OCI-LY1 (cell line): Measurements from ENCODE around the gene TBCEL.

Experiments used
- H2AFZ ChIP-seq: fragments of 200-600 bp; sonication (generic), shearing (Covaris generic); 2 replicates; pipeline ENCODE4 v1.6.0; 2014; ENCODE audit warnings: antibody characterized with exemption, mild to moderate bottlenecking, low read length
- H3F3A ChIP-seq: fragments of 200-600 bp; sonication (generic), shearing (Covaris generic); 2 replicates; pipeline ENCODE4 v1.6.0; 2014; ENCODE audit warnings: mild to moderate bottlenecking, antibody characterized with exemption, low read length, moderate library complexity; ENCODE audit not compliant: insufficient read depth
- H3K27ac ChIP-seq: fragments of 200-600 bp; sonication (generic); 2 replicates; pipeline ENCODE4 v1.5.1; 2014; ENCODE audit warnings: low read length, mixed run types, mild to moderate bottlenecking, low read depth; ENCODE audit not compliant: poor library complexity, severe bottlenecking
- H3K27me3 ChIP-seq: fragments of 200-600 bp; sonication (generic); 2 replicates; pipeline ENCODE4 v1.6.0; 2014; ENCODE audit warnings: antibody characterized with exemption, mild to moderate bottlenecking, low read length, moderate library complexity; ENCODE audit not compliant: insufficient read depth
- H3K36me3 ChIP-seq: fragments of 200-600 bp; sonication (generic); 2 replicates; pipeline ENCODE4 v1.6.1; 2014; ENCODE audit warnings: mild to moderate bottlenecking, antibody characterized with exemption, low read length, moderate library complexity, mixed read lengths; ENCODE audit not compliant: insufficient read depth
- H3K4me1 ChIP-seq: fragments of 200-600 bp; sonication (generic); 2 replicates; pipeline ENCODE4 v1.5.1; 2014; ENCODE audit warnings: mild to moderate bottlenecking, low read length, moderate library complexity; ENCODE audit not compliant: insufficient read depth, severe bottlenecking
- H3K4me2 ChIP-seq: fragments of 200-600 bp; sonication (generic), shearing (Covaris generic); 2 replicates; pipeline ENCODE4 v1.6.1; 2014; ENCODE audit warnings: low read length
- H3K4me3 ChIP-seq: fragments of 200-600 bp; sonication (generic); 2 replicates; pipeline ENCODE4 v1.5.1; 2014; ENCODE audit warnings: low read length, low read depth, mild to moderate bottlenecking, mixed read lengths; ENCODE audit not compliant: poor library complexity, severe bottlenecking
- H3K79me2 ChIP-seq: fragments of 200-600 bp; shearing (Covaris generic); 2 replicates; pipeline ENCODE4 v1.6.1; 2016; ENCODE audit warnings: mixed run types, low read length, mixed read lengths; ENCODE audit not compliant: insufficient read depth
- H3K9ac ChIP-seq: fragments of 200-600 bp; sonication (generic), shearing (Covaris generic); 2 replicates; pipeline ENCODE4 v1.6.1; 2014; ENCODE audit warnings: mild to moderate bottlenecking, low read length, mixed read lengths
- H3K9me2 ChIP-seq: fragments of 200-600 bp; sonication (generic), shearing (Covaris generic); 2 replicates; pipeline ENCODE4 v1.6.1; 2014; ENCODE audit warnings: low read depth, mild to moderate bottlenecking, low read length, mixed read lengths
- H3K9me3 ChIP-seq: fragments of 200-600 bp; shearing (Covaris generic); 2 replicates; pipeline ENCODE4 v1.6.1; 2014; ENCODE audit warnings: low read length, mixed read lengths
- H4K20me1 ChIP-seq: fragments of 200-600 bp; sonication (generic), shearing (Covaris generic); 2 replicates; pipeline ENCODE4 v1.6.0; 2016; ENCODE audit warnings: mild to moderate bottlenecking, low read length; ENCODE audit not compliant: insufficient read depth
- CTCF ChIP-seq: fragments of 200-600 bp; sonication (generic), shearing (Covaris generic); IDR thresholded peaks from 2 replicates; pipeline ENCODE4 v1.5.1; 2017; ENCODE audit warnings: mild to moderate bottlenecking, antibody characterized with exemption, low read length, moderate library complexity, mixed read lengths
- EZH2 ChIP-seq: fragments of 200-600 bp; sonication (generic), shearing (Covaris generic); IDR thresholded peaks from 2 replicates; pipeline ENCODE4 v1.8.0; 2017; ENCODE audit warnings: borderline replicate concordance, mixed run types, mild to moderate bottlenecking, antibody characterized with exemption, low read length, moderate library complexity, mixed read lengths

Gene TBCEL

GRCh38 chr11:121057922-121058321 is 34.0 kb downstream of the TBCEL start:
- H3K27ac ChIP-seq: no peak overlapping the region
- no peak overlapping the region for H2AFZ ChIP-seq
- H3K4me3 ChIP-seq: no peak overlapping the region
- no peak overlapping the region for H3K4me2 ChIP-seq
- no peak overlapping the region for H3K9ac ChIP-seq
- no peaks in the 10 kb centered on the region for H3K9me3 ChIP-seq
- TF ChIP-seq CTCF (no peak), EZH2 (no peak)
- no peaks in the 10 kb centered on the region for H3K79me2 ChIP-seq
- no peaks in the 10 kb centered on the region for H3K9me2 ChIP-seq
- no peaks in the 10 kb centered on the region for H3K27me3 ChIP-seq
- H3K36me3 ChIP-seq: peaks cover 38% of the 10 kb centered on the region; the same call in 1 of the 2 replicates
- H4K20me1 ChIP-seq: no peaks in the 10 kb centered on the region
- no peaks in the 10 kb centered on the region for H3K4me1 ChIP-seq
- H3F3A ChIP-seq: no peaks in the 10 kb centered on the region

- H3K4me1 ChIP-seq: no peaks in the 10 kb centered on the region
- no peaks in the 10 kb centered on the region for H3K79me2 ChIP-seq
- H3K9ac ChIP-seq: no peak overlapping the region
- H4K20me1 ChIP-seq: no peaks in the 10 kb centered on the region
- no peaks in the 10 kb centered on the region for H3F3A ChIP-seq
- H3K9me2 ChIP-seq: no peaks in the 10 kb centered on the region
- H3K27me3 ChIP-seq: no peaks in the 10 kb centered on the region
- H3K36me3 ChIP-seq: peaks cover 34% of the 10 kb centered on the region; the same call in 1 of the 2 replicates
- H3K4me2 ChIP-seq: no peak overlapping the region
- no peaks in the 10 kb centered on the region for H3K9me3 ChIP-seq
- TF ChIP-seq EZH2 (no peak), CTCF (no peak)
- no peak overlapping the region for H3K4me3 ChIP-seq
- no peak overlapping the region for H2AFZ ChIP-seq
- no peak overlapping the region for H3K27ac ChIP-seq
These were observed 35.0 kb downstream of the TBCEL start for GRCh38 chr11:121058941-121059340.

- Histone ChIP-seq H3K9me3 (no peaks in the 10 kb centered on the region), H3K4me2 (no peak overlapping the region), H3K9me2 (no peaks in the 10 kb centered on the region), H3K4me1 (no peaks in the 10 kb centered on the region), H4K20me1 (no peaks in the 10 kb centered on the region), H2AFZ (no peak overlapping the region), H3K4me3 (no peak overlapping the region), H3K36me3 (peaks cover 40% of the 10 kb centered on the region; the same call in 1 of the 2 replicates), H3K79me2 (no peaks in the 10 kb centered on the region), H3K27ac (no peak overlapping the region), H3K9ac (no peak overlapping the region), H3K27me3 (no peaks in the 10 kb centered on the region), H3F3A (no peaks in the 10 kb centered on the region)
- TF ChIP-seq CTCF (no peak), EZH2 (no peak)
These were observed 35.7 kb downstream of the TBCEL start for GRCh38 chr11:121059605-121060004.
